GM18868 (cell line): ENCODE results near the gene GJB4.
"Not testable (repeated sequence)": the region's sequence is repeated elsewhere in the genome, so short reads cannot be mapped to it uniquely, and the experiment has no call there.

Source experiments
- ATAC-seq: cut with Tn5 transposase; IDR thresholded peaks from one replicate; pipeline ENCODE4 v1.9.1; 2021; ENCODE audit warnings: mild to moderate bottlenecking, moderate library complexity; ENCODE audit not compliant: unreplicated experiment

The GJB4 gene

GRCh38 chr1:34794790-34795180, 35.2 kb downstream of the GJB4 start:
- no peak for ATAC-seq

GRCh38 chr1:34795916-34796315, 36.4 kb downstream of the GJB4 start:
- no peak for ATAC-seq

- no peak for ATAC-seq
These were observed 37.5 kb downstream of the GJB4 start for GRCh38 chr1:34796990-34797389.

DNA sequence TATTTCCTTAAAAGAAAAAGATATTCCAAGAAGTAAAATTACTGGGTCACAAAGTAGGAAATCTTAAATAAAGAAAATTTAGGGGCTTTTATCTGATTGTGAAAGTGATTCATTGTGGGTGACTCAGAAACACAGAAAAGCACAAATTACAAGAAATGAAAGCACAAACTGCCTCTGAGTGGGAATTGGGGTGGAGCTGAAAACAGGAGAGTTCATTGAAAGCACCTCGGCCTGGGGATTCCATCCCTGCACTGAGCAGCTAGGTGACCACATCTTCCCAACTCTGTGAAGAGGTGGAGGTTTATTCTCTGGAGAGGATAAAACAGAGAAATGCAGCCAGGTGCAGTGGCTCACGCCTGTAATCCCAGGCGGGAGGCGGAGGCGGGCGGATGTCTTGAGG, 40.7 kb downstream of the GJB4 start:
- no peak for ATAC-seq

DNA sequence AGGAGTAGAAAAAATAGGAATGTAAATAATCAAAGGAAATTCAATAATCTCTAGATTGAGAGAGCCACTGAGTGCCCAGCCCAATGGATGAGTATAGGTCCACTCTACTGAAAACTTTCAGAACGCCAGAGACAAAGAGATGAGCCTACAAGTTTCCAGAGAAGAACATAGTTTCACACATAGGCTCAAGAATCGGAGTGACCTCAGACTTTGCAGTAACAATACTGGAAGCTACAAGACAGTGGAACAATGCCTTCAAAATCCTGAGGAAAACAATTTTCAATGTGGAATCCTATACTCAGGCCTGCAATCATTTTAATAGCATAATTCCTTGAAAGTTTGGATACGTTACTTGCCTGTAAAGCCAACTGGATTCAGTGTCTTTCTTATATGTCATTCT, 44.2 kb downstream of the GJB4 start:
- ATAC-seq = no peak

- no peak for ATAC-seq
These were observed 46.9 kb downstream of the GJB4 start for GRCh38 chr1:34806396-34806795.

DNA sequence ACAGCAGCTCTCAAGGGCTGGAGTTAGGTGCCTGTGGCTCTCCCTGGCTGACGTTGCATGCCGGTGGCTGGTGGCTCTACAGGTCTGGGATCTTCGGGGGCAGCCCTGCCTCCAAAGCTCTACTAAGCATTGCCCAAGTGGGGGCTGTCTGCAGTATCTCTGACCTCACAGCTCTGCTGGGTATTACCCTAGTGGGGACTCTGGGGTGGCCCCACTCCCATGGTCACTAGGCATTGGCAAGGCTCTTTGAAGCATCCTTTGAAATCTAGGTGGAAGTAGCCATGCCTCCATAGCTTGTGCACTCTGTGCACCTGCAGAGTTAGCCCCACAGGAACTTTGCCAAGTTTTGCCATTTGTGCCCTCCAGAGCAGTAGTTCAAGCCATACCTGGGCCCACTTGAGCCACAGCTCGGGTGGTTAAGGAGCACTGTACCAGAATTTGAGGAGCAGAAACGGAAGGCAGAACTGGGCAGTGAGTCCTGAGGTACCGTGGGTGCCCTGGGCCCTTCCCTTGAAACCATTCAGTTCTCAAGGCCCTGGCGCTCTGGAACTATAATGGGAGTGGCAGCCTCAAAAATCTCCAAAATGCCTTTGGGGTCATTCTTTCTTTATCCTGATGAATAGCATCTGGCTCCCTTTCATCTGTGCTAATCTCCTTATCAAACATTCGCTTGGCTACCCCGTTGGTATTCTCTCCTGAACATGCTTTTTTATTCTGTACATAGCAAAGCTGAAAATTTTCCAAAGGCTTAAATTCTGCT, 48.7 kb downstream of the GJB4 start:
- ATAC-seq = no peak

GRCh38 chr1:34810781-34811180, 51.2 kb downstream of the GJB4 start:
- ATAC-seq = not testable (repeated sequence)
